Measurements from ENCODE around the gene ACIN1. TPM values are rescaled to one million over a fixed set of nuclear protein-coding genes. Genes with fewer than 3 reads are reported as not detected.

ACIN1 gene
- total and polyA plus RNA-seq, 2 of the 13 experiments (the other 11 are each of a cell fraction or from before 2014, with no cell fraction given): 165 to 183 TPM

DNA sequence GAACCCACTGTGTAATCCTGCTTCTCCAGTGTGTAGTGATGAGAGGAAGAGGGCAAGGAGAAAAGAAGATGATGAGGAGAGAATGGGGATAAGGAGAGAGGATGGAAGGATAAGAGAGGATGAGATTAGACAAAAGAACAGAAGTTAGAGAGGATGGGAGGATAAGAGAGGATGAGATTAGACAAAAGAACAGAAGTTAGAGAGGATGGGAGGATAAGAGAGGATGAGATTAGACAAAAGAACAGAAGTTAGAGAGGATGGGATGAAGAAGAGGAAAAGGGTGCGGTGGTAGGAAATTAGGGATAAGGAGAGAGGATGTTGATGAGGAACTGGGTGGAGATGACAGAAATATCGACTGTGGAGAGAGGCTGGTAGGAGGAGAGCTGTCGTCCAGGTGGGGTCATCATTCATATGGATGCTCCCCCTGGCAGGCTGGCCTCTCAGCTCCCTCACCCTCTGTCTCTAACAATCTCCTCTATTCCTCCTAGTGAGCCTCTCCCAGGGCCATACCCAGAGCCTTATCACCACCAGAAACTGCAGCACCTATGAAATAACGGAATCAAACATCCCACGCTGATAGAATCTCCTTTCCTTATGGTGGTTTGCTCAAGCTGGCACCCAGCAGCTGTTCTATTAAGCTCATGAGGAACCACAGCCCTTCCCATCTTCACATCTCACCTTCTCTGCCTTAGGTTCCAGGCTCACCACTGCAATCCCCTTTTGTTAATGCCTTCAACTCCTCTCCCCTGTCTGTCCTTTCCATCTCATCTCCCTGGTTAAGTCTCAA lies 15.8 kb upstream of the ACIN1 start (continued):
- TF ChIP-seq FOXA1 (IDR thresholded peaks at IDR 0.05) (peak; percentile 25; the same call in 1 of the 2 replicates), FOXA1 (CRISPR knock-in tag; IDR thresholded peaks at IDR 0.05) (no peak), FIP1L1 (IDR thresholded peaks at IDR 0.05; ENCODE audit: borderline replicate concordance, insufficient read depth, low read depth, low read length) (no peak), SRF (IDR thresholded peaks at IDR 0.05; ENCODE audit: low read depth, low read length) (no peak)
- TF ChIP-seq, protein P1, sequence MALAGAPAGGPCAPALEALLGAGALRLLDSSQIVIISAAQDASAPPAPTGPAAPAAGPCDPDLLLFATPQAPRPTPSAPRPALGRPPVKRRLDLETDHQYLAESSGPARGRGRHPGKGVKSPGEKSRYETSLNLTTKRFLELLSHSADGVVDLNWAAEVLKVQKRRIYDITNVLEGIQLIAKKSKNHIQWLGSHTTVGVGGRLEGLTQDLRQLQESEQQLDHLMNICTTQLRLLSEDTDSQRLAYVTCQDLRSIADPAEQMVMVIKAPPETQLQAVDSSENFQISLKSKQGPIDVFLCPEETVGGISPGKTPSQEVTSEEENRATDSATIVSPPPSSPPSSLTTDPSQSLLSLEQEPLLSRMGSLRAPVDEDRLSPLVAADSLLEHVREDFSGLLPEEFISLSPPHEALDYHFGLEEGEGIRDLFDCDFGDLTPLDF (CRISPR knock-in tag; IDR thresholded peaks at IDR 0.05): no peak

DNA sequence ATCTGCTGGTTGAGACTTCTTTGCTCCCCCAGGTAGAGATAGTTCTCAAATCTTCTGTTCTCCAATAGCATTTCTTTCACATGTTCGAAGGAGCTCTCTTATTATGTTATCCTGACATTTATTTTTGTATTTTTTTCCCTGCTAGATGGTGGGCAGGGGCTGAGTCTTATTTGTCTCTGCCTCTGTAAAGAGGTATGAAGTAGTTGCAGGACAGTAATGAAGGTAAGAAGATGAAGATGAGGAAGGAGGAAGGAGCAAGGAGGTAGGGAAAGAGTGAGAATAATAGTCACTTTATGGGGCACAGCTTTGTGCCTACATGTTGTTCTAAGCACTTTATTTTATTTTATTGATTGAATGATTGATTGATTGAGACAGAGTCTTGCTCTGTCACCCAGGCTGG lies 14.8 kb upstream of the ACIN1 start:
- H3K27ac ChIP-seq (ENCODE audit: extremely low read length, insufficient read depth, low read length): no peak overlapping the region

More for the DNA sequence above, 14.8 kb upstream of the ACIN1 start:
- Histone ChIP-seq H3K36me3 (replicated peaks in 1 of 2; ENCODE audit: control insufficient read depth in 1 of 2, insufficient read depth in 2 of 2, low read length in 2 of 2) (no peaks in the 10 kb centered on the region), H3K9me3 (ENCODE audit: low read length) (no peaks in the 10 kb centered on the region), H3K79me2 (ENCODE audit: insufficient read depth, low read length) (no peaks in the 10 kb centered on the region), H2AFZ (ENCODE audit: low read length) (no peak overlapping the region), H3K4me2 (ENCODE audit: low read depth, low read length) (no peak overlapping the region), H3K9ac (ENCODE audit: insufficient read depth, low read depth, low read length) (no peak overlapping the region), H4K20me1 (ENCODE audit: insufficient read depth, low read length) (no peaks in the 10 kb centered on the region), H3K4me1 (ENCODE audit: insufficient read depth, low read length) (peaks cover 41% of the 10 kb centered on the region), H3K4me3 (replicated peaks in 1 of 3; ENCODE audit: insufficient read depth in 1 of 3, low read depth in 2 of 3, low read length in 3 of 3) (no peak overlapping the region), H3K27me3 (ENCODE audit: control insufficient read depth in 1 of 2, insufficient read depth in 2 of 2, low read length in 2 of 2) (peaks cover 22 to 58% of the 10 kb centered on the region in 2 experiments)
- no peak for ATAC-seq
- WGBS (ENCODE audit: low lambda C conversion rate): 32% methylated on average over 1 of the region's 1 CpG
- no TSS peak for BruUV-seq (replicated peaks)
- FAIRE-seq: no peak
- no peak for DNase-seq (ENCODE audit: low spot score)
- TF ChIP-seq SNRNP70 (IDR thresholded peaks at IDR 0.05; ENCODE audit: low read depth, low read length): no peak
- no peak for TF ChIP-seq NFRKB (IDR thresholded peaks at IDR 0.05)
- no peak for TF ChIP-seq DR1 (CRISPR knock-in tag; IDR thresholded peaks at IDR 0.05)
- POLR2A ChIA-PET: interaction anchor here (1.6 to 6.6 kb wide), 2 partner anchors 15 to 38 kb away, joined by 3 to 66 read pairs; partner anchors contain the start of genes ACIN1 and C14orf119
- in situ Hi-C loops (cut with HindIII; ENCODE audit: extremely low pct_ligation_motif_present, low pct_unique_long_range_greater_than_20kb) (loop anchor here (5.0 kb wide), 1 partner anchor 42 kb away; no protein-coding TSS in a partner anchor), intact Hi-C loops (cut with micrococcal nuclease; ENCODE audit: unreplicated experiment) (loop anchor here (1.0 kb wide), 2 partner anchors 32 to 40 kb away; no protein-coding TSS in a partner anchor)
- CTCF ChIA-PET (ENCODE audit: low intra/inter-chr PET ratio, low total read pairs): interaction anchor here (1.1 to 2.8 kb wide), 5 partner anchors 11 to 123 kb away, joined by 3 to 30 read pairs (median 5); no protein-coding TSS in a partner anchor

Data from HepG2 (cell line).